Peyer's patch (tissue), 4 donors: ENCODE data around the gene TSPAN18.

Experiments
- CTCF ChIP-seq, 6 experiments: fragments of 450-650 bp in 4 of 6; fragments of 200-600 bp in 2 of 6; sonication (generic) in 1 of 6; IDR thresholded peaks; one replicate each; pipeline ENCODE4 v1.5.1; 2017 to 2019; ENCODE audit warnings: antibody characterized with exemption in 6 of 6, mild to moderate bottlenecking in 3 of 6, moderate library complexity in 1 of 6
- POLR2A ChIP-seq, 2 donors: fragments of 450-650 bp; IDR thresholded peaks; one replicate each; pipeline ENCODE4 v1.5.1; 2017; ENCODE audit warnings: antibody characterized with exemption in 2 of 2, mild to moderate bottlenecking in 2 of 2, moderate library complexity in 2 of 2

- TF ChIP-seq CTCF (IDR thresholded peaks at IDR 0.05) (no peak), POLR2A (IDR thresholded peaks at IDR 0.05) (no peak)
These were observed 166.6 kb downstream of the TSPAN18 start for GRCh38 chr11:44893308-44893822.
